Measurements from ENCODE around the gene SHFL.
A peak's percentile ranks its signal among the peaks of the same experiment; 100 is the strongest.

The SHFL gene

GRCh38 chr19:10088949-10089554 lies 2.9 kb downstream of the SHFL start:
- no peak for DNase-seq

GRCh38 chr19:10089801-10090375 lies 3.8 kb downstream of the SHFL start:
- no peak for DNase-seq

GRCh38 chr19:10091370-10091687 lies 5.2 kb downstream of the SHFL start:
- DNase-seq, result no peak

- DNase-seq, result no peak
These were observed 6.0 kb downstream of the SHFL start for GRCh38 chr19:10091895-10092641.

- no peak for DNase-seq
These were observed 6.7 kb downstream of the SHFL start for GRCh38 chr19:10092648-10093294.

GRCh38 chr19:10093295-10094186 lies 7.4 kb downstream of the SHFL start:
- no peak for DNase-seq

- DNase-seq, result no peak
These were observed 9.5 kb downstream of the SHFL start for GRCh38 chr19:10095622-10095947.

- DNase-seq, result peak; percentile 92
These were observed 10.0 kb downstream of the SHFL start for GRCh38 chr19:10095948-10096614.

- no peak for DNase-seq
These were observed 10.5 kb downstream of the SHFL start for GRCh38 chr19:10096615-10096963.

- DNase-seq, result no peak
These were observed 14.2 kb downstream of the SHFL start for GRCh38 chr19:10100163-10100785.

GRCh38 chr19:10102787-10103236 lies 16.7 kb downstream of the SHFL start:
- DNase-seq, result no peak

- DNase-seq, result peak; percentile 53
These were observed 18.0 kb downstream of the SHFL start for GRCh38 chr19:10104130-10104513.

- peak; percentile 97 for DNase-seq
These were observed 18.8 kb downstream of the SHFL start for GRCh38 chr19:10104665-10105508.

GRCh38 chr19:10105509-10106099 lies 19.5 kb downstream of the SHFL start:
- peak; percentile 74 for DNase-seq

GRCh38 chr19:10106100-10106936 lies 20.2 kb downstream of the SHFL start, which contains the start of gene PPAN:
TSS of gene PPAN (plus strand) at chr19:10106362. CDS start at chr19:10106395, 33 bp downstream.
- peak; percentile 98 for DNase-seq

GRCh38 chr19:10107254-10107653 lies 21.1 kb downstream of the SHFL start:
- DNase-seq, result no peak

GRCh38 chr19:10107817-10108367 lies 21.8 kb downstream of the SHFL start:
- DNase-seq, result no peak

- no peak for DNase-seq
These were observed 23.4 kb downstream of the SHFL start for GRCh38 chr19:10109528-10109927.

Measured in CD4-positive, alpha-beta T cell treated with Interleukin-17A for 1 hour (primary cell).